K562 (cell line): ENCODE results near the gene ATP2A1. TPM values are rescaled to one million over a fixed set of nuclear protein-coding genes. Genes with fewer than 3 reads are reported as not detected.
A peak's percentile ranks its signal among the peaks of the same experiment; 100 is the strongest.

Experiments used
- ATAC-seq: fragments of 200-7000 bp; cut with Tn5 transposase; 3 replicates; pipeline ENCODE4 v1.9.1; 2020; ENCODE audit warnings: moderate library complexity
- BruUV-seq: library from RNA; stranded (reverse); fragments of 400-500 nt; replicated peaks from 2 replicates; lab custom pipeline; 2021; lab: Mats Ljungman, UMichigan
- CTCF ChIA-PET: fragments of 300-600 bp; formaldehyde crosslinking; extraction: SDS; loops from one replicate; lab custom pipeline; 2021; ENCODE audit warnings: low intra/inter-chr PET ratio; lab: Yijun Ruan, JAX
- POLR2A ChIA-PET: fragments of 300-600, 350-650 bp; sonication (Branson Sonifier 250); formaldehyde crosslinking; extraction: SDS; loops from one replicate; lab custom pipeline; 2021; ENCODE audit warnings: antibody characterized with exemption, inconsistent platforms; lab: Yijun Ruan, JAX
- DNase-seq, 4 experiments: peaks; one replicate each; pipeline versions ENCODE4 v3.0.0 to v3.0.0-alpha.2; 2011 to 2018; ENCODE audit warnings: low spot score in 3 of 4, mixed read lengths in 3 of 4; ENCODE audit errors: extremely low read depth in 1 of 4
- FAIRE-seq: peaks from 2 replicates; lab custom pipeline; 2011; peaks lifted over from hg19 to GRCh38; lab: Jason Lieb, UNC
- H2AFZ ChIP-seq: 2 replicates; pipeline ENCODE4 v1.6.0; 2011; ENCODE audit warnings: low read depth, low read length, control low read depth, inconsistent platforms
- H3K27ac ChIP-seq: fragments of 200-600 bp; 3 replicates; pipeline ENCODE4 v1.8.0; 2011; ENCODE audit warnings: low read depth, mild to moderate bottlenecking, control low read depth, inconsistent platforms, low read length, moderate library complexity, mixed read lengths; ENCODE audit errors: extremely low read depth
- H3K27me3 ChIP-seq, 2 experiments: fragments of 300-600 bp in 1 of 2; 2 replicates in 1 of 2; 3 replicates in 1 of 2; pipeline versions ENCODE4 v1.6.0 to v1.8.0; 2011; ENCODE audit warnings: inconsistent platforms in 2 of 2, low read length in 2 of 2, mild to moderate bottlenecking in 1 of 2, mixed read lengths in 1 of 2, moderate library complexity in 1 of 2; ENCODE audit not compliant: control insufficient read depth in 2 of 2, insufficient read depth in 2 of 2
- H3K36me3 ChIP-seq: fragments of 300-600 bp; 3 replicates; pipeline ENCODE4 v1.8.0; 2011; ENCODE audit warnings: mild to moderate bottlenecking, low read length, inconsistent platforms; ENCODE audit not compliant: control insufficient read depth, insufficient read depth
- H3K4me1 ChIP-seq, 2 experiments: fragments of 200-600 bp in 1 of 2; replicated peaks in 1 of 2; 2 replicates in 1 of 2; 3 replicates in 1 of 2; pipeline versions ENCODE4 v1.5.1 to v1.8.0; 2011; ENCODE audit warnings: inconsistent platforms in 2 of 2, low read length in 2 of 2, mild to moderate bottlenecking in 1 of 2, mixed read lengths in 1 of 2, moderate library complexity in 1 of 2; ENCODE audit not compliant: control insufficient read depth in 2 of 2, insufficient read depth in 2 of 2
- H3K4me2 ChIP-seq: 2 replicates; pipeline ENCODE4 v1.6.1; 2011; ENCODE audit warnings: low read length, control low read depth, inconsistent platforms, mixed read lengths; ENCODE audit not compliant: insufficient read depth
- H3K4me3 ChIP-seq: fragments of 200-600 bp; sonication (generic), shearing (Covaris generic); 2 replicates; pipeline ENCODE4 v1.5.1; 2016; ENCODE audit warnings: control low read depth, inconsistent platforms
- H3K79me2 ChIP-seq: fragments of 200-600 bp; 3 replicates; pipeline ENCODE4 v1.8.0; 2011; ENCODE audit warnings: low read length, inconsistent platforms; ENCODE audit not compliant: control insufficient read depth, insufficient read depth
- H3K9ac ChIP-seq, 2 experiments: 2 replicates each; pipeline versions ENCODE4 v1.6.0 to v1.6.1; 2011; ENCODE audit warnings: low read depth in 2 of 2, low read length in 2 of 2, control low read depth in 1 of 2, inconsistent platforms in 1 of 2, mild to moderate bottlenecking in 1 of 2, mixed read lengths in 1 of 2; ENCODE audit not compliant: insufficient read depth in 1 of 2
- H3K9me1 ChIP-seq: one replicate; pipeline ENCODE4 v1.6.0; 2011; ENCODE audit warnings: inconsistent platforms, mild to moderate bottlenecking, low read length, moderate library complexity; ENCODE audit not compliant: control insufficient read depth, insufficient read depth
- H3K9me3 ChIP-seq: replicated peaks from 2 replicates; pipeline ENCODE4 v1.5.1; 2011; ENCODE audit warnings: low read depth, low read length, inconsistent platforms; ENCODE audit not compliant: control insufficient read depth, insufficient read depth
- H4K20me1 ChIP-seq: replicated peaks from 2 replicates; pipeline ENCODE4 v1.6.1; 2011; ENCODE audit warnings: low read length, inconsistent platforms, mixed read lengths; ENCODE audit not compliant: control insufficient read depth, insufficient read depth
- KLF16 ChIP-seq: IDR thresholded peaks from 2 replicates; pipeline ENCODE4 v1.6.1; 2016; ENCODE audit warnings: antibody characterized with exemption
- RNF2 ChIP-seq: sonication (generic); IDR thresholded peaks from 2 replicates; pipeline ENCODE4 v1.6.1; 2016
- WGBS: fragments of 100-300 bp; shearing (Covaris generic); methylation state at CpG from one replicate; pipeline ENCODE4 v1.1.6; 2016; ENCODE audit warnings: low coverage, mixed read lengths; ENCODE audit not compliant: insufficient coverage; ENCODE audit errors: missing lambda C conversion rate; 5-methylcytosine and 5-hydroxymethylcytosine counted together
- in situ Hi-C: fragments of 300-500 bp; cut with MboI; formaldehyde crosslinking; loops from 4 replicates; pipeline ENCODE4 v1.15.0; 2018; ENCODE audit warnings: inconsistent platforms, mixed read lengths
- intact Hi-C: fragments of 100-400 bp; cut with micrococcal nuclease; formaldehyde crosslinking; loops from 2 replicates; pipeline ENCODE4 v1.14.2; 2022
- polyA plus RNA-seq, 8 experiments: library from polyadenylated mRNA; depleted of rRNA in 4 of 8; stranded (reverse) in 5 of 8; unstranded in 3 of 8; fragments of >200 nt; fragmentation: Nextera tagmentation in 2 of 8; fragmentation: Illumina TruSeq in 1 of 8; extraction: Ambion mirVana in 2 of 8; extraction: Trizol in 1 of 8; gene quantifications; 2 replicates each; pipeline versions ENCODE4 v1.2.1 to v1.2.3, GENCODE V29; 2011 to 2014; ENCODE audit warnings: inconsistent platforms in 1 of 8, missing spikeins in 1 of 8
- total RNA-seq, 7 experiments: library from RNA; depleted of rRNA in 6 of 7; stranded (reverse); fragments of >200 nt in 6 of 7; fragmentation: Illumina TruSeq in 2 of 7; extraction: Trizol in 2 of 7; gene quantifications; 2 replicates each; pipeline versions ENCODE4 v1.2.1 to v1.2.3, GENCODE V29; 2011 to 2021; ENCODE audit warnings: low replicate concordance in 1 of 7
- TF ChIP-seq, protein P1 (sequence below), 2 experiments: fragments of 450-650 bp; formaldehyde crosslinking in 1 of 2; IDR thresholded peaks; 2 replicates each; pipeline versions ENCODE4 v1.4.0 to v1.6.1; 2014 to 2020; ENCODE audit warnings: mild to moderate bottlenecking in 2 of 2, borderline replicate concordance in 1 of 2, low read depth in 1 of 2
- TF ChIP-seq, protein P2 (sequence below): fragments of 450-650 bp; IDR thresholded peaks from 2 replicates; pipeline ENCODE4 v1.6.1; 2018; ENCODE audit not compliant: partially characterized antibody
- TF ChIP-seq, protein P3 (sequence below): sonication (generic); formaldehyde crosslinking; IDR thresholded peaks from 2 replicates; pipeline ENCODE4 v1.8.1; 2023; ENCODE audit warnings: mild to moderate bottlenecking, missing genetic modification reagents

The ATP2A1 gene
- total and polyA plus RNA-seq, 9 of the 15 experiments (the other 6 are each of a cell fraction or from before 2014, with no cell fraction given): 0.25 to 2.6 (median 0.65) TPM

DNA sequence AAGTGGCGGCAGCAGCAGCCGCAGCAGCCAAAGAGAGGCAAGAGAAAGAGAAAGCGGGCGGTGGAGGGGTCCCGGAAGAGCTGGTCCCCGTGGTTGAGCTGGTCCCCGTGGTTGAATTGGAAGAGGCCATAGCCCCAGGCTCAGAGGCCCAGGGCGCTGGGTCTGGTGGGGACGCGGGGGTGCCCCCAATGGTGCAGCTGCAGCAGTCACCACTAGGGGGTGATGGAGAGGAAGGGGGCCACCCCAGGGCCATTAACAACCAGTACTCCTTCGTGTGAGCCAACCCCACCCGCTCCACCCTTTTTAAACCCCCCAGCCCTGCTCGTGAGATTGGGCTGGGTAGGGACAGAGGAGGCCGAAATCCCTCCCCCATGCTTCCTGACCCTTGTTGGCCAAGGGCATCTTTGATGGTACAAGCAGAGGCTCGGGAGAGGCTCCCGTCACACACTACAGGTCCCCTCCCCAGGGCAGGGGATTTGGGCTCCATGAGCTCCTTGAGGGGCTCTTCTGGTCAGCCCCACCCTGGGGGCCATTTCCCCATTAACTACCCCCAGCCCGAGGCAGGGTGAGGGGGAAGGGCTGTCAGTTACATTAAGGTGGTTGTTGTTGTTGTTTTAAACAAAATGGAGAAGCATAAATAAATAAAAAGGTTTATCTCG lies 4.6 kb upstream of the ATP2A1 start:
- Histone ChIP-seq H3K4me2 (no peak overlapping the region), H3K9me3 (no peaks in the 10 kb centered on the region), H3K27me3 (no peaks in the 10 kb centered on the region; a peak in 1 of 5 replicates), H2AFZ (no peak overlapping the region), H3K4me1 (peaks cover under 1 to 52% of the 10 kb centered on the region in 2 experiments; a peak in 4 of 5 replicates), H3K36me3 (peaks cover 59% of the 10 kb centered on the region; the same call in 2 of the 3 replicates), H3K9me1 (no peaks in the 10 kb centered on the region), H3K79me2 (0 out of 3 replicates have a peak, but pooled peaks cover under 1% of the 10 kb centered on the region), H3K4me3 (no peak overlapping the region), H3K9ac (no peak overlapping the region; a peak in 1 of 4 replicates), H4K20me1 (no peaks in the 10 kb centered on the region), H3K27ac (no peak overlapping the region)
- ChIA-PET CTCF (interaction anchor here (1.4 kb wide), 1 partner anchor 72 kb away, joined by 10 read pairs; no protein-coding TSS in a partner anchor), POLR2A (interaction anchor here (0.7 to 6.9 kb wide), 2 partner anchors 10 to 20 kb away, joined by 3 to 58 read pairs; partner anchors contain the start of gene SH2B1)
- BruUV-seq: TSS peak; percentile 45
- WGBS: 64% methylated on average over 15 of the region's 18 CpGs
- FAIRE-seq (peak; percentile 6), ATAC-seq (peak; percentile 92), DNase-seq (peak; percentile 63 to 85 (median 80))
- in situ Hi-C loops: no loop called here
- intact Hi-C loops: loop anchor here (5.0 kb wide), 1 partner anchor 74 kb away; no protein-coding TSS in a partner anchor
- TF ChIP-seq, protein P1, sequence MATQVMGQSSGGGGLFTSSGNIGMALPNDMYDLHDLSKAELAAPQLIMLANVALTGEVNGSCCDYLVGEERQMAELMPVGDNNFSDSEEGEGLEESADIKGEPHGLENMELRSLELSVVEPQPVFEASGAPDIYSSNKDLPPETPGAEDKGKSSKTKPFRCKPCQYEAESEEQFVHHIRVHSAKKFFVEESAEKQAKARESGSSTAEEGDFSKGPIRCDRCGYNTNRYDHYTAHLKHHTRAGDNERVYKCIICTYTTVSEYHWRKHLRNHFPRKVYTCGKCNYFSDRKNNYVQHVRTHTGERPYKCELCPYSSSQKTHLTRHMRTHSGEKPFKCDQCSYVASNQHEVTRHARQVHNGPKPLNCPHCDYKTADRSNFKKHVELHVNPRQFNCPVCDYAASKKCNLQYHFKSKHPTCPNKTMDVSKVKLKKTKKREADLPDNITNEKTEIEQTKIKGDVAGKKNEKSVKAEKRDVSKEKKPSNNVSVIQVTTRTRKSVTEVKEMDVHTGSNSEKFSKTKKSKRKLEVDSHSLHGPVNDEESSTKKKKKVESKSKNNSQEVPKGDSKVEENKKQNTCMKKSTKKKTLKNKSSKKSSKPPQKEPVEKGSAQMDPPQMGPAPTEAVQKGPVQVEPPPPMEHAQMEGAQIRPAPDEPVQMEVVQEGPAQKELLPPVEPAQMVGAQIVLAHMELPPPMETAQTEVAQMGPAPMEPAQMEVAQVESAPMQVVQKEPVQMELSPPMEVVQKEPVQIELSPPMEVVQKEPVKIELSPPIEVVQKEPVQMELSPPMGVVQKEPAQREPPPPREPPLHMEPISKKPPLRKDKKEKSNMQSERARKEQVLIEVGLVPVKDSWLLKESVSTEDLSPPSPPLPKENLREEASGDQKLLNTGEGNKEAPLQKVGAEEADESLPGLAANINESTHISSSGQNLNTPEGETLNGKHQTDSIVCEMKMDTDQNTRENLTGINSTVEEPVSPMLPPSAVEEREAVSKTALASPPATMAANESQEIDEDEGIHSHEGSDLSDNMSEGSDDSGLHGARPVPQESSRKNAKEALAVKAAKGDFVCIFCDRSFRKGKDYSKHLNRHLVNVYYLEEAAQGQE (IDR thresholded peaks at IDR 0.05; ENCODE audit: borderline replicate concordance): peak; percentile 42; the same call in 1 of the 2 replicates
- TF ChIP-seq, protein P1 (CRISPR knock-in tag; IDR thresholded peaks at IDR 0.05; ENCODE audit: low read depth): no peak
- TF ChIP-seq, protein P2, sequence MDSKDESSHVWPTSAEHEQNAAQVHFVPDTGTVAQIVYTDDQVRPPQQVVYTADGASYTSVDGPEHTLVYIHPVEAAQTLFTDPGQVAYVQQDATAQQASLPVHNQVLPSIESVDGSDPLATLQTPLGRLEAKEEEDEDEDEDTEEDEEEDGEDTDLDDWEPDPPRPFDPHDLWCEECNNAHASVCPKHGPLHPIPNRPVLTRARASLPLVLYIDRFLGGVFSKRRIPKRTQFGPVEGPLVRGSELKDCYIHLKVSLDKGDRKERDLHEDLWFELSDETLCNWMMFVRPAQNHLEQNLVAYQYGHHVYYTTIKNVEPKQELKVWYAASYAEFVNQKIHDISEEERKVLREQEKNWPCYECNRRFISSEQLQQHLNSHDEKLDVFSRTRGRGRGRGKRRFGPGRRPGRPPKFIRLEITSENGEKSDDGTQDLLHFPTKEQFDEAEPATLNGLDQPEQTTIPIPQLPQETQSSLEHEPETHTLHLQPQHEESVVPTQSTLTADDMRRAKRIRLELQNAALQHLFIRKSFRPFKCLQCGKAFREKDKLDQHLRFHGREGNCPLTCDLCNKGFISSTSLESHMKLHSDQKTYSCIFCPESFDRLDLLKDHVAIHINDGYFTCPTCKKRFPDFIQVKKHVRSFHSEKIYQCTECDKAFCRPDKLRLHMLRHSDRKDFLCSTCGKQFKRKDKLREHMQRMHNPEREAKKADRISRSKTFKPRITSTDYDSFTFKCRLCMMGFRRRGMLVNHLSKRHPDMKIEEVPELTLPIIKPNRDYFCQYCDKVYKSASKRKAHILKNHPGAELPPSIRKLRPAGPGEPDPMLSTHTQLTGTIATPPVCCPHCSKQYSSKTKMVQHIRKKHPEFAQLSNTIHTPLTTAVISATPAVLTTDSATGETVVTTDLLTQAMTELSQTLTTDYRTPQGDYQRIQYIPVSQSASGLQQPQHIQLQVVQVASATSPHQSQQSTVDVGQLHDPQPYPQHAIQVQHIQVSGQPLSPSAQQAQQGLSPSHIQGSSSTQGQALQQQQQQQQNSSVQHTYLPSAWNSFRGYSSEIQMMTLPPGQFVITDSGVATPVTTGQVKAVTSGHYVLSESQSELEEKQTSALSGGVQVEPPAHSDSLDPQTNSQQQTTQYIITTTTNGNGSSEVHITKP: peak; percentile 57
- TF ChIP-seq RNF2 (no peak), KLF16 (0 out of 2 replicates have a peak, but pooled peaks have one; percentile 5)
- TF ChIP-seq, protein P3, sequence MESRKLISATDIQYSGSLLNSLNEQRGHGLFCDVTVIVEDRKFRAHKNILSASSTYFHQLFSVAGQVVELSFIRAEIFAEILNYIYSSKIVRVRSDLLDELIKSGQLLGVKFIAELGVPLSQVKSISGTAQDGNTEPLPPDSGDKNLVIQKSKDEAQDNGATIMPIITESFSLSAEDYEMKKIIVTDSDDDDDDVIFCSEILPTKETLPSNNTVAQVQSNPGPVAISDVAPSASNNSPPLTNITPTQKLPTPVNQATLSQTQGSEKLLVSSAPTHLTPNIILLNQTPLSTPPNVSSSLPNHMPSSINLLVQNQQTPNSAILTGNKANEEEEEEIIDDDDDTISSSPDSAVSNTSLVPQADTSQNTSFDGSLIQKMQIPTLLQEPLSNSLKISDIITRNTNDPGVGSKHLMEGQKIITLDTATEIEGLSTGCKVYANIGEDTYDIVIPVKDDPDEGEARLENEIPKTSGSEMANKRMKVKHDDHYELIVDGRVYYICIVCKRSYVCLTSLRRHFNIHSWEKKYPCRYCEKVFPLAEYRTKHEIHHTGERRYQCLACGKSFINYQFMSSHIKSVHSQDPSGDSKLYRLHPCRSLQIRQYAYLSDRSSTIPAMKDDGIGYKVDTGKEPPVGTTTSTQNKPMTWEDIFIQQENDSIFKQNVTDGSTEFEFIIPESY (CRISPR knock-in tag): peak; percentile 99
